NCI-H82 treated with DMSO at 0.1 percent for 48 hours (cell line): ENCODE data around the gene ZNF846.
"Not testable (repeated sequence)": the region's sequence is repeated elsewhere in the genome, so short reads cannot be mapped to it uniquely, and the experiment has no call there.

Experiments used
- DNase-seq: peaks from one replicate; lab custom pipeline; 2025; ENCODE audit not compliant: unreplicated experiment; lab: John Stamatoyannopoulos, UW

ZNF846 gene

DNA sequence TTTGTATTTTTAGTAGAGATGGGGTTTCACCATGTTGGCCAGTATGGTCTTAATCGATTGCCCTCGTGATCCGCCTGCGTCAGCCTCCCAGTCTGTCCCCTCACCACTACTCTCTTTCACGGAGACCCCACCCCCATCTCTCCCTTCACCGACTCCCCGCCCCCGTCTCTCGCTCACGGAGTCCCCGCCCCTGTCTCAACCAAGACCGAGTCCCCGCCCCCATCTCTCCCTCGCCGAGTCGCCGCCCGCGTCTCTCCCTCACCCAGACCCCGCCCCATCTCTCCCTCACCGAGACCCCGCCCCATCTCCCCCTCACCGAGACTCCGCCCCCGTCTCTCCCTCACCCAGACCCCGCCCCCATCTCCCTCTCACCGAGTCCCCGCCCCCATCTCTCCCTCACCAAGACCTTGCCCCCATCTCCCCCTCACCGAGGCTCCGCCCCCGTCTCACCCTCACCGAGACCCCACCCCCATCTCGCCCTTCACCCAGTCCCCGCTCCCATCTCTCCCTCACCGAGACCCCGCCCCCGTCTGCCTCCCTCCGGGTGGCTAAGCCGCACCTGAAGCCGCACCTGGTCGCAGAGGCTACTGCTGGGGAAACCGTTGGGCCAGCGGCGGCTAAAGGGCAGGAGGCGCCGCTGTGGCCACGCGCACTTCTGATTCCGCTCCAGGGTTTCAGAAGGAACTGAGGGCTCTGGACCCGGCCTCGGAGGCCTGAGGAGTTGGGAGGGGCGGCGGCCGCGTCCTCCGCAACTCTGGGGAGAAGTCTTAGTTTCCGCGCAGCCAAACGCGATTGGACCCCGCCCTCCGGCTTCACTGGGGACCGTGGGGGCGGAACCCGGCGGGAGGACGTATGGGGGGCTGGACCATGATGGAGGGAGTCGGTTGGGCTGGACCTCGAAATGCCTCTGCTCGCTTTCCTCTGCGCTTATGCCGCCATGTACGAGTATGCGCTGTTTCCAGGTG lies 17.1 kb upstream of the ZNF846 start:
- DNase-seq, result peak; percentile 88

DNA sequence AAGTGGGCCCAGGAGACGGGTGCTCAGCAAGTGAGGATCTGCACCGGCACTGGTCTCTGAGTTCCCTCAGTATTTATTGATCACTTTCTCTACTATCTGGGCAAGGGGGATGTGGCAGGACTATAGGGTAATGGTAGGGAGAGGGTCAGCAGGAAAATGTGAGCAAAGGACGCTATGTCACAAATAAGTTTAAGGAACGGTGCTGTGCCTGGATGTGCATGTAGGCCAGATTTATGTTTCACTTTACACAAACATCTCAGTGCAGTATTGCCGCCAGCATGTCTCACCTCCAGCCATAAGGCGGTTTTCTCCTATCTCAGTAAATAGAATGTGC lies 15.6 kb upstream of the ZNF846 start:
- not testable (repeated sequence) for DNase-seq

DNA sequence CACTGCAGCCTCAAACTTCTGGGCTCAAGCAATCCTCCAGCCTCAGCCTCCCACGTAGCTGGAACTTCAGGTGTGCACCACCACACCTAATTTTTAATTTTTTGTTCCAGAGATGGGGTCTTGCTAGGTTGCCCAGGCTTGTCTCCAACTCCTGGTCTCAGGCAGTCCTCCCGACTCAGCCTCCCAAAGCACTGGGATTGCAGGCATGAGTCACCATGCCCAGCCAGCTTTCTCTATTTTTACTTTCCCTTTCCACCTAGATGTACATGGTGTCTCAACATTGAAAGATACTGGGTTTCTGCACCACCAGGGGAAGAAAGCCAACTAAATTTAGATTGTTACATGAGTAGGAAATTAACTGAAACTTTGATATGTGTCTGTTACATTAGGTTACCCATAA lies 13.8 kb upstream of the ZNF846 start:
- no peak for DNase-seq

DNA sequence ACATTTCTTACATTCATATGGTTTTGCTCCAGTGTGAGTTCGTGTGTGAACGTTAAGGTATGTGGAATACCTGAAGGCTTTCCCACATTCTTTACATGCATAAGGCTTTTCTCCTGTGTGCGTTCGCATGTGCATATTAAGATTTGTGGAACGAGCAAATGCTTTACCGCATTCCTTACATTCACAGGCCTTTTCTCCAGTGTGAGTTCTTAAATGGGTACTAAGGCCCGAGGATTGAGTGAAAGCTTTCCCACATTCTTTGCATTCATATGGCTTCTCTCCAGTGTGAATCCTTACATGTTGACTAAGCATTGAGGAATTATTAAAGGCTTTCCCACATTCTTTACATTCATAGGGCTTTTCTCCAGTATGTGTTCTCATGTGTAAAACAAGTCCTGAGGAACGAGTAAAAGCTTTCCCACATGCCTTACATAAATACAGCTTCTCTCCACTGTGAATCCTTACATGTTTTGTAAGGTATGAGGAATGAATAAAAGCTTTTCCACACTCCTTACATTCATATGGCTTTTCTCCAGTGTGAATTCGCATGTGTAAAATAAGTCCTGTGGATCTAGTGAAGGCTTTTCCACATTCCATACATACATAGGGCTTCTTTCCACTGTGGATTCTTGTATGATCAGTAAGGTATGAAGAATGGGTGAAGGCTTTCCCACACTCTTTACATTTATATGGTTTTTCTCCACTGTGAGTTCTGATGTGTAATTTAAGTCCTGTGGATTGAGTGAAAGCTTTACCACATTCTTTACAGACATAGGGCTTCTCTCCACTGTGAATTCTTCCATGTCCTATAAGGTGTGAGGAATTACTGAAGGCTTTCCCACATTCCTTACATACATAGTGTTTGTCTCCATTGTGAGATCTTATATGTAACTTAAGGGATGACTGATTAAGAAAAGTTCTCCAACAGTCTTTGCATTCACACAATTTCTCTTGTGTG lies 10.7 kb downstream of the ZNF846 start:
- no peak for DNase-seq

DNA sequence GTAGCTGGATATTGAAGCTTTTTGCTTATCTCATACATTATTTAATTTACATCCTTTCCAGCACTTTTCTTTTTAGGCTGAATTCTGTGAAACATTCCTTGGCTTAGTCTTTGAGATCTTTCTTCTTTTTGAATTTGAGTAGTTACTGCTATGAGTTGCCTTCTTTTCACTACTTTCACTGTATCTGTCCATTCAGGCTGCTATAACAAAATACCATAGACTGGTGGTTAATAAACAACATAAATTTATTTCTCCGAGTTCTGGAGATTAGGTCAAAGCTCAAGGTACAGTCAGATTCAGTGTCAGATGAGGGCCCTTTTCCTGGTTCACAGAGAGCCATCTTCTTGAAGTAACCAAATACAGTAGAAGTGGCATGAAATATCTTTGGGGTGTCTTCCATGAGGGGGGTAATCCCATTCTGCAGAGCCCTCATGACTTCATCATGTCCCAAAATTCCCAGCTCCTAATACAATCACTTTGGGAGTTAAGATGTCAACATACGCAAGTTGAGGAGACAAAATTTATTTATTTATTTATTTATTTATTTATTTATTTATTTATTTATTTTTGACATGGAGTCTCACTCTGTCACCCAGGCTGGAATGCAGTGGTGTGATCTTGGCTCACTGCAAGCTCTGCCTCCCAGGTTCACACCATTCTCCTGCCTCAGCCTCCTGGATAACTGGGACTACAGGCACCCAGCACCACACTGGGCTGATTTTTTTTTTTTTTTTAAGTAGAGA lies 15.7 kb downstream of the ZNF846 start:
- DNase-seq, result no peak

DNA sequence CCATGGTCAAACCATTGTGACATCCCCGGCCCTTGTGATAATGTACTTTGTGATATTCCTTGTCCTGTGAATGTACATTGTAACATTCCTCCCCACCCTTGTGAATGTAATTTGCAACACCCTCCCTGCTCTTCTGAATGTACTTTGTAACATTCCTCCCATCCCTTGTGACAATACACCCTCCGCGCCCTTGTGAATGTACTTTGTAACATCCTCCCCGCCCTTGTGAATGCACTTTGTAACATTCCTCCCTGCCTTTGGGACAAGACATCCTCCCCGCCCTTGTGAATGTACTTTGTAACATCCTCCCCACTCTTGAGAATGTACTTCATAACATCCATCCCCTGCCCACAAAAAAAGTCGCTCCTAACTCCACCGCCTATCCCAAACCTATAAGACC lies 17.1 kb downstream of the ZNF846 start:
- DNase-seq, result no peak

DNA sequence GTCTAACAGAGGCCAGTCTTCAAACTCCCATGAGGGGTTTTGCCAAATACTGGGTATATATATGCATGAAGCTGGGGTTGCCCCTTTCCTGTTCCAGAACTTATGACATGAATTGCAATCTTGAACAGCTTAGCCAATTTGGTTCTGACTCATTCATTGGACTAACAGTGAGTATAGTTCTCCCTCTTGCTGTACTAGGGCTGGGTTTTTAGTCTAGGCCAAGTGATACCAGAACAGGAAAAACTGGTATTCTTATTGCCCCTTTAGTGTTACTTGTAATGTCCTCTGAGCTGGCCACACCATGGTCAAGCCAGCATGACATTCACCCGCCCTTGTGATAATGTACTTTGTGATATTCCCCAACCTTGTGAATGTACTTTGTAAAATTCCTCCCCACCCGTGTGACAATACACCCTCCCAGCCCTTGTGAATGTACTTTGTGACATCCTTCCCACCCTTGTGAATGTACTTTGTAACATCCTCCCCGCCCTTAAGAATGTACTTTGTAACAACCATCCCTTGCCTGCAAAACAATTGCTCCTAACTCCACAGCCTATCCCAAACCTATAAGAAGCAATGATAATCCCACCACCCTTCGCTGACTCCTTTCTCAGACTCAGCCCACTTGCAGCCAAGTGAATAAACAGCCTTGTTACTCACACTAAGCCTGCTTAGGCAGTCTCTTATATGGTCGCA lies 26.9 kb downstream of the ZNF846 start:
- DNase-seq, result no peak

DNA sequence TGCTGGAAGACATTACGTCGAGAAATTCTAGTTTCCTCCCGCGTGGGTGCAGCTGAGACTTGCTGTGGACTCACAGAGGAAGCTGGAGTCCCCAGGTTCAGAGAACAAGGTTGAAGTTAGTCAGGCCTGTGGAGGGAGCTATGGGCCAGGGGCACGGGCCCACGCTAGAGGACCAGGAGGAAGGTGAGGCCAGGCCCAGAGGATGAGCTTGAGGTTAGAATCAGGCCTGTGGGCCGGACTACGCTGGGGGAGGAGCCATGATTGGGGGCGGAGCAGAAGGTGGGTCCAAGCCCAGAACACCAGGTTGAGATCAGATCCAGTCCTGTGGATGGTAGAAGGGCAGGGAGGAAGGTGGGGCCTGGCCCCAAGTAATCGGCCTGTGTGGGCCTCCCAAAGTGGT lies 32.6 kb downstream of the ZNF846 start:
- no peak for DNase-seq

DNA sequence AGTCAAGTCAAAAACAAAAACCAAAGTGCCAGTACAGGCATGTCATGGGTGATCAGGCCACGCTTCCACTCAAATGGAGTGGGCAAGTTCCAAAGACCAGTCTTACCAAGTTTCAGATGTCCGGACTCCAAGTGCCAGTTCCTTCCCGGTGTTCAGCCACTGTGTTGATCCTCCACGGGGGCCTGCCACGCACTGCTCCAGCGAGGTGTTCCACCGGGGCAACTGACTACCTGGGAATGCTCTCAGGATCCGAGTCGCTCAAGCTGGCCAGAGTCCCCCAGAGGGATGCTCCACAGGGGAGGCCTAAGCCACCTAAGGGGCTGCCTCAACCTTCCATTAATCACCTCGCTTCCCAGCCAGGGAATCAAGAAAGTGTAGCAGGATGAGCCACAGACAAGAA lies 38.5 kb downstream of the ZNF846 start:
- not testable (repeated sequence) for DNase-seq

DNA sequence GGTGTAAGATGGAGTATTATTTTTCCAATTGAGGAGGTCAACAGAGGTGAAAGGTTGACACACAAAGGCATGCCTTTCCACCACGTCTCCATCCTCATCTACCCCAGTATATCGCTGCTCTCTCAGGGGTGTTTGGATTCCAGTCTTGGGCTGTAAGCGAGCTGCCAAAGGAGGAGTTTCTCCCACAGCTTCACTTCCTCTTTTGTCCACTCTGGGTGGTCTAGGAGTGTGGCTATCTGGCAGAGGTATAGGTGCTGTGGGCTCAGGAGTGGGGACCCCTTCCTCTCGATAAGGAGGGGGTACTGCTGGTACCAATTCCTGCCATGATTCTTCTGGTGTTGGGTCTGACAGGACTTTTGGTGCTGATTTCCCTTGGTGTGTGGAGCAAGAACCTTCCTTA lies 39.4 kb downstream of the ZNF846 start:
- DNase-seq, result no peak

DNA sequence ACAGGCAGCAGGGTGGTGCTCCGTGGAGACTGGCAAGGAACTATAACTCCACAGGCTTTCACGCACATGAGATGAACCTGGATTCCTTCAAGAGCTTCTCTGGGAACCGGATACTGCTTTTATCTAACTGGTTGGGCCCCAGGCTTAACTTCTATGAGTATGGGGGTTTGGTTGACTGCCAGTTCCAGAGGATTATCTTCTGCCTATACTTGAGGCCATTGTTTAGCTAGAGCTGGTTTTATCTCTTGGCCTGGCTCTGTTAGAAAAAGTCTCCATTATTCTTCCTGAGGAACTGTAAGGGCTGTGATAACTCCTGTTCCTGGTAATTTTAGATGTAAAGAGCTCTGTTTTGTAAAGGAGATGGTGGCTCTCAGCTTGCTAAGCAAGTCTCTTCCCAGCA lies 40.9 kb downstream of the ZNF846 start:
- peak; percentile 5 for DNase-seq

DNA sequence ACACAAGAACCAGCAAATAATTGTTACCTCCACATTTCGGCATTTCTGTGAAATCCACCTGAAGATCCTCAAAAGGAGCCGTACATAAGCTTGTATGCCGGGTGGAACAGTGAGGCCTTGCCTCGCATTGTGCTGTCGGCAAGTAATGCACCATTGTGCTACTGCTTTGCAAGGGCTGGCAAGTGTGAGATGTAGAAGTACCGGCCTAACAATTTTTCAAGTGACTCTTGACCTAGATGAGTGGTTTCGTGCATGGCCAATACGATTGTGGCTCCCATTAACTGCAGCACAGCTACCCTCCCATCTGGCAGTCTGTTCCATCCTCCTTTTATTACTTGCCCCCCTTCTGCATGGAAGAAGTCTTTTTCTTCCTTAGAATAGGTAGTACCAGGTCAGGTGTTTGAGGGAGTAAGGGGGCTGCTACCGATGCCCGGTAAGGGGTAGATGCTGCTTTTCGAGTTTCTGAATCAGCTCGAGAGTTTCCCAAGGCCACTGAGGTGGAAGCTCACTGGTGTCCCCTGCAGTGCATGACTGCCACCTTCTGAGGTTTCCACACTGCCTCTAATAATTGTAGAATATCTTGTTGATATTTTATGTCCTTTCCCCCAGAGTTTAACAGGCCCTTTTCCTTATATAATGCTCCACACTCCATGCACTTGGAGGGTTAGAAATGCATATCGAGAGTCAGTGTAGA lies 42.9 kb downstream of the ZNF846 start:
- not testable (repeated sequence) for DNase-seq

DNA sequence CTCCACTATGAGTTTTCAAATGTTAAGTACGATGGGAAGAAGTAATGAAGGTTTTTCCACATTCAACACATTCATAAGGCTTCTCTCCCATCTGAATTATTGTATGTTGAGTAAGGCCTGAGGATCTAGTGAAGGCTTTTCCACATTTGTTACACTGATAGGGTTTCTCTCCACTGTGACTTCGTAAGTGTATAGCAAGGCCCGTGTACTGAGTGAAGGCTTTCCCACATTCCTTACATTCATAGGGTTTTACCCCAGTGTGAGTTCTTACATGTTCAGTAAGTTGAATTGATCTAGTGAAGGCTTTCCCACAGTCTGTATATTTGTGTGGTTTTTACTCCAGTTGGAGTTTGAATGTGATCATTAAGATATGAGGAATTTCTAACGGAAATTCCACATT lies 44.4 kb downstream of the ZNF846 start:
- DNase-seq, result no peak

DNA sequence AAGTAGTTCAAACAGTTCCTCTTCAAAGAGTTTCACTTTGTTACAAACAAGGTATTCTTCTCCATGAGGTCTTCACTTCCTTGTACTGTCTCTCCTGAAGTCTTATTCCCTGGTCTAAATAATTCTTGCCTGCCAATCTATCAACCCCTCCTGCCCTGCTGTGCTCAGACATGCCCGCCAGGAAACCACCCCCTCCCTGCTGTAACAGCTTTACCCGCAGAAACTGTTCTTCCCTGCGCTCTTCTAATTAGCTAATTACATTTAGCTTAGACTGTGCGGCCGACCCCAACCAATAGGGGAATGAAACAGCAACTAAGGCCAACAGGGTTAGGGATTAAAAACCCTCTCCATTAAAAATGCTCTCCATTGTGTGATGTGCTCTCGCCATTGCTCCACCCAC lies 46.7 kb downstream of the ZNF846 start:
- peak; percentile 92 for DNase-seq

DNA sequence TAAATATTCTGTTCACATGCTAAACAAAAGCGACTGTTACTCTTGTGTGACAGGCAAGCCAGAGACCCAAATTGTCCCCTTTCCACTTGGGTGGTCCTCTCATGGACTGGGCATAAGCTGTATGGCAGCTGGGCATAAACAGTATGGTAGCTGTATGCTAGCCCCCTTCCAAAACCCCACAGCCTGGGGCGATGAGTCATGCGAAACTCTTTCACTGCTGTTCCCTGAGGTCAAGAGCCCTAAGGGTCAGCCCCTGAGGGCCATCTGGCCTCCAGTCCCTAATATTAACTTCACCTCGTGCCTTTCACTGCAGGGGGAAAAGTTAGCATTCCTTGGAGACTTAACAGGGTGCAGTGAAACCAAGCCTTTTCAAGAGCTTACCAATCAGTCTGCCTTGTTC lies 48.0 kb downstream of the ZNF846 start:
- DNase-seq, result no peak

DNA sequence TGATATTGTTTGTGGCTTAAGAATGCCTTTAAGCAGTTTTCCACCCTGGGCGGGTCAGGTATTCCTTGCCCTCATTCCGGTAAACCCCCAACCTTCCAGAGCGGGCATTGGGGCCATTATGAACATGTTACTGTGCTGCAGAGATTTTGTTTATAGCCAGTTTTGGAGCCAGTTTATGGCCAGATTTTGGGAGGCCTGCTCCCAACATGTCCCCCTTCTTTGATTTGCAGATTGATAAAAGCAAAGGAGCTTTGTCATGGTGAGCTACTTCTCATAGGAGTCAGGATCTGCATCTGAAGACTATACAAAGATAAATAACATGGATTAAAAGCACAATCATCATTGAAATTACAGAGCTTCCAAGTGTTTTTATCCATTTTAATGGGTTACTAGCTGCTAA lies 56.7 kb downstream of the ZNF846 start:
- no peak for DNase-seq

DNA sequence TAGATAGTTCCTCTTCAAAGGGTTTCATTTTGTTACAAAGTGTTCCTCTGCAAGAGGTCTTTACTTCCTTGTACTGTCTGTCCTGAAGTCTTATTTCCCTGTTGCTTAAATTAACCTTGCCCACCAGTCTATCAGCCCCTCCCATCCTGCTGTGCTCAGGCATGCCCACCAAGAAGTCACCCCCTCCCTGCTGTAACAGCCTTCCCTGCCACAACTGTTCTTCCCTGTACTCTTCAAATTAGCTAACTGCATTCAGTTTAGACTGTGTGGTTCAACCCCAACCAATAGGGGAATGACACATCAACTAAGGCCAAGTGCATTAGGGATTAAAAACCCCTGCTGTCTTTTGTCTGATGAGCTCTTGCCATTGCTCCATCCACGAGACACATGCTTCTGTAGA lies 59.2 kb downstream of the ZNF846 start:
- DNase-seq, result no peak

DNA sequence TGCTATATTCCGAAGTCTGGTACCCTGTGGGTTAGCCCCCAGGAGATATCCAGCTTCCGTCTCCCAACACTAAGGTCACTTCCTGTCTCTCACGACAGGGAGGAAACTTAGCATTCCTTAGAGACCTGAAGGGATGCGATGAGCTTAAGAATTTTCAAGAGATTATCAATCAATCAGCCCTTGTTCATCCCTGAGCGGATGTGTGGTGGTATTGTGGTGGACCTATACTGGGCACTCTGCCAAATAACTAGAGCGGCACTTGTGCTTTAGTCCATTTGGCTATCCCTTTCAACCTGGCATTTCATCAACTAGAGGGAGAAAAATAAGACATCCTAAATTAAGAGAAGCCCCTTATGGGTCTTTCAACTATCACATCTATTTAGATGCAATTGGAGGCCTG lies 62.7 kb downstream of the ZNF846 start:
- DNase-seq, result no peak

DNA sequence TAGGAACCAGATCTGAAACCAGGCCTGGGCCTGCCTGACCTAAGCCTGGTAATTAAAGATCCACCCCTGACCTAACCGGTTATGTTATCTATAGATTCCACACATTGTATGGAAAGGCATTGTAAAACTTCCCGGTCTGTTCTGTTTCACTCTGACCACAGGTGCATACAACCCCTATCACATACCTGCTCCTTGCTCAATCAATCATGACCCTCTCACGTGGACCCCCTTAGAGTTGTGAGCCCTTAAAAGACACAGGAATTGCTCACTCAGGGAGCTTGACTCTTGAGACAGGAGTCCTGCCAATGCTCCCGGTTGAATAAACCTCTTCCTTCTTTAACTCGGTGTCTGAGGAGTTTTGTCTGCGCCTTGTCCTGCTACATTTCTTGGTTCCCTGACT lies 66.4 kb downstream of the ZNF846 start:
- DNase-seq, result no peak
